IMR-90 (cell line): ENCODE results near the gene CLHC1. TPM values are rescaled to one million over a fixed set of nuclear protein-coding genes. Genes with fewer than 3 reads are reported as not detected.

Source experiments
- ATAC-seq: fragments of 200-7000 bp; cut with Tn5 transposase; 2 replicates; pipeline ENCODE4 v1.9.1; 2020; ENCODE audit warnings: low read depth, mild to moderate bottlenecking, moderate library complexity
- BruUV-seq: library from RNA; stranded (reverse); fragments of 400-500 nt; replicated peaks from 2 replicates; lab custom pipeline; 2021; lab: Mats Ljungman, UMichigan
- CTCF ChIA-PET: fragments of 300-600 bp; formaldehyde crosslinking; extraction: SDS; loops from one replicate; lab custom pipeline; 2021; ENCODE audit warnings: antibody characterized with exemption; lab: Yijun Ruan, JAX
- POLR2A ChIA-PET: fragments of 300-600 bp; sonication (Branson Sonifier 250); formaldehyde crosslinking; loops from one replicate; lab custom pipeline; 2022; ENCODE audit warnings: antibody characterized with exemption; ENCODE audit not compliant: unreplicated experiment; lab: Charles Lee
- DNase-seq: peaks from one replicate; pipeline ENCODE4 v3.0.0; 2013
- H2AFZ ChIP-seq: replicated peaks from 2 replicates; pipeline ENCODE3; 2013; ENCODE audit warnings: low read length, mild to moderate bottlenecking; ENCODE audit not compliant: poor library complexity
- H2AK5ac ChIP-seq: 2 replicates; pipeline ENCODE4 v1.6.1; 2013; ENCODE audit warnings: low read depth, low read length, inconsistent platforms
- H2AK9ac ChIP-seq: replicated peaks from 2 replicates; pipeline ENCODE3; 2013; ENCODE audit warnings: mild to moderate bottlenecking, low read depth, low read length, moderate library complexity; ENCODE audit not compliant: poor library complexity
- H2BK120ac ChIP-seq: 2 replicates; pipeline ENCODE4 v1.6.1; 2013; ENCODE audit warnings: low read depth, low read length, inconsistent platforms
- H2BK15ac ChIP-seq: 3 replicates; pipeline ENCODE4 v1.6.1; 2013; ENCODE audit warnings: low read depth, low read length, inconsistent platforms
- H2BK20ac ChIP-seq: 2 replicates; pipeline ENCODE4 v1.6.1; 2013; ENCODE audit warnings: low read depth, mild to moderate bottlenecking, inconsistent platforms, low read length, moderate library complexity
- H2BK5ac ChIP-seq: 2 replicates; pipeline ENCODE4 v1.6.1; 2013; ENCODE audit warnings: mild to moderate bottlenecking, low read depth, low read length, inconsistent platforms; ENCODE audit not compliant: poor library complexity, severe bottlenecking
- H3K14ac ChIP-seq: replicated peaks from 2 replicates; pipeline ENCODE4 v1.6.1; 2013; ENCODE audit warnings: low read depth, low read length, inconsistent platforms
- H3K18ac ChIP-seq: 2 replicates; pipeline ENCODE4 v1.6.1; 2013; ENCODE audit warnings: low read depth, low read length, control low read depth
- H3K23ac ChIP-seq: 2 replicates; pipeline ENCODE4 v1.6.1; 2013; ENCODE audit warnings: low read depth, low read length, inconsistent platforms
- H3K27ac ChIP-seq: 2 replicates; pipeline ENCODE4 v1.5.1; 2013; ENCODE audit warnings: mild to moderate bottlenecking, control low read depth, low read length; ENCODE audit not compliant: insufficient read depth
- H3K27me3 ChIP-seq: 2 replicates; pipeline ENCODE4 v1.6.1; 2013; ENCODE audit warnings: low read length; ENCODE audit not compliant: control insufficient read depth, insufficient read depth
- H3K36me3 ChIP-seq: 2 replicates; pipeline ENCODE4 v1.6.1; 2013; ENCODE audit warnings: low read length, mixed read lengths; ENCODE audit not compliant: control insufficient read depth, insufficient read depth
- H3K4ac ChIP-seq: 2 replicates; pipeline ENCODE4 v1.6.1; 2013; ENCODE audit warnings: low read depth, low read length, inconsistent platforms
- H3K4me1 ChIP-seq: 2 replicates; pipeline ENCODE4 v1.6.1; 2013; ENCODE audit warnings: low read length, mixed read lengths; ENCODE audit not compliant: control insufficient read depth, insufficient read depth
- H3K4me2 ChIP-seq: 2 replicates; pipeline ENCODE4 v1.6.1; 2013; ENCODE audit warnings: low read depth, mild to moderate bottlenecking, control low read depth, low read length, moderate library complexity
- H3K4me3 ChIP-seq: 2 replicates; pipeline ENCODE4 v1.5.1; 2013; ENCODE audit warnings: low read depth, mild to moderate bottlenecking, control low read depth, low read length, moderate library complexity; ENCODE audit not compliant: insufficient read depth
- H3K56ac ChIP-seq: 2 replicates; pipeline ENCODE4 v1.6.1; 2013; ENCODE audit warnings: low read length, inconsistent platforms; ENCODE audit not compliant: insufficient read depth; ENCODE audit errors: extremely low read depth
- H3K79me1 ChIP-seq, 2 experiments: 2 replicates each; pipeline ENCODE4 v1.6.1; 2013; ENCODE audit warnings: low read length in 2 of 2, inconsistent platforms in 1 of 2, low read depth in 1 of 2
- H3K9ac ChIP-seq: 2 replicates; pipeline ENCODE4 v1.6.1; 2013; ENCODE audit warnings: low read depth, low read length, control low read depth
- H3K9me1 ChIP-seq: 2 replicates; pipeline ENCODE4 v1.6.1; 2013; ENCODE audit warnings: low read length, inconsistent platforms; ENCODE audit not compliant: insufficient read depth
- H3K9me3 ChIP-seq: 2 replicates; pipeline ENCODE4 v1.6.1; 2013; ENCODE audit warnings: low read length; ENCODE audit not compliant: control insufficient read depth, insufficient read depth
- H4K20me1 ChIP-seq: 2 replicates; pipeline ENCODE4 v1.6.1; 2013; ENCODE audit warnings: low read length, inconsistent platforms; ENCODE audit not compliant: insufficient read depth
- H4K5ac ChIP-seq: 2 replicates; pipeline ENCODE4 v1.6.1; 2013; ENCODE audit warnings: mild to moderate bottlenecking, low read depth, low read length, control low read depth
- H4K8ac ChIP-seq, 2 experiments: 2 replicates each; pipeline ENCODE4 v1.6.1; 2013; ENCODE audit warnings: low read depth in 2 of 2, low read length in 2 of 2, control low read depth in 1 of 2, inconsistent platforms in 1 of 2
- H4K91ac ChIP-seq: 2 replicates; pipeline ENCODE4 v1.6.1; 2013; ENCODE audit warnings: low read depth, low read length, inconsistent platforms; ENCODE audit not compliant: insufficient read depth
- BHLHE40 ChIP-seq: fragments of 150-350 bp; IDR thresholded peaks from 2 replicates; pipeline ENCODE4 v1.6.1; 2016; ENCODE audit warnings: mild to moderate bottlenecking, low read depth, low read length
- CEBPB ChIP-seq: IDR thresholded peaks from 2 replicates; pipeline ENCODE4 v1.6.1; 2012; ENCODE audit warnings: low read depth, low read length, improper control_type of control experiment
- CHD1 ChIP-seq: IDR thresholded peaks from 2 replicates; pipeline ENCODE4 v1.6.1; 2012; ENCODE audit warnings: low read depth, low read length, improper control_type of control experiment
- ELK1 ChIP-seq: fragments of 150-350 bp; IDR thresholded peaks from 2 replicates; pipeline ENCODE4 v1.6.1; 2016; ENCODE audit warnings: low read depth, mild to moderate bottlenecking, low read length, moderate library complexity, borderline replicate concordance
- FOS ChIP-seq: fragments of 150-350 bp; IDR thresholded peaks from 2 replicates; pipeline ENCODE4 v1.6.1; 2016; ENCODE audit warnings: low read depth, low read length
- MAFK ChIP-seq: IDR thresholded peaks from 2 replicates; pipeline ENCODE4 v1.6.1; 2012; ENCODE audit warnings: low read depth, low read length, improper control_type of control experiment
- MAZ ChIP-seq: IDR thresholded peaks from 2 replicates; pipeline ENCODE4 v1.6.1; 2012; ENCODE audit warnings: low read depth, mild to moderate bottlenecking, low read length, improper control_type of control experiment, moderate library complexity, borderline replicate concordance
- MXI1 ChIP-seq: IDR thresholded peaks from 2 replicates; pipeline ENCODE4 v1.6.1; 2012; ENCODE audit warnings: low read depth, mild to moderate bottlenecking, low read length, moderate library complexity, borderline replicate concordance
- NFE2L2 ChIP-seq: fragments of 150-350 bp; IDR thresholded peaks from 2 replicates; pipeline ENCODE4 v1.6.1; 2016; ENCODE audit warnings: low read depth, mild to moderate bottlenecking, low read length
- POLR2A ChIP-seq: IDR thresholded peaks from 2 replicates; pipeline ENCODE4 v1.6.1; 2012; ENCODE audit warnings: mild to moderate bottlenecking, low read depth, low read length
- RAD21 ChIP-seq: IDR thresholded peaks from 2 replicates; pipeline ENCODE4 v1.6.1; 2012; ENCODE audit warnings: low read length, improper control_type of control experiment
- RCOR1 ChIP-seq: IDR thresholded peaks from 2 replicates; pipeline ENCODE4 v1.6.1; 2012; ENCODE audit warnings: mild to moderate bottlenecking, low read length, improper control_type of control experiment; ENCODE audit not compliant: insufficient replicate concordance
- RFX5 ChIP-seq: IDR thresholded peaks from 2 replicates; pipeline ENCODE4 v1.8.0; 2012; ENCODE audit warnings: low read depth, mild to moderate bottlenecking, low read length, moderate library complexity
- WGBS, 2 experiments: methylation state at CpG; one replicate each; pipeline versions ENCODE4 v1.1.5 to v1.1.7; 2013; ENCODE audit warnings: missing lambda C conversion rate in 2 of 2; ENCODE audit not compliant: insufficient read length in 1 of 2; ENCODE audit errors: extremely low coverage in 2 of 2; 5-methylcytosine and 5-hydroxymethylcytosine counted together
- dilution Hi-C: fragments of 300-500 bp; cut with HindIII; formaldehyde crosslinking; loops from one replicate; pipeline ENCODE4 v1.14.3; 2018; ENCODE audit warnings: low sequenced_read_pairs; ENCODE audit not compliant: unreplicated experiment
- in situ Hi-C: fragments of 300-500 bp; cut with MboI; formaldehyde crosslinking; loops from 3 replicates; pipeline ENCODE4 v1.14.3; 2019; ENCODE audit warnings: low sequenced_read_pairs, inconsistent platforms, mixed read lengths
- intact Hi-C: fragments of 100-400 bp; cut with micrococcal nuclease; formaldehyde crosslinking; loops from 2 replicates; pipeline ENCODE4 v1.10.0; 2022
- polyA plus RNA-seq, 3 experiments: library from polyadenylated mRNA; depleted of rRNA; stranded (reverse); fragments of >200 nt; gene quantifications; 2 replicates each; pipeline ENCODE4 v1.2.3, GENCODE V29; 2012; ENCODE audit warnings: low replicate concordance in 1 of 3
- total RNA-seq: library from RNA; depleted of rRNA; stranded (reverse); fragments of >200 nt; gene quantifications from 2 replicates; pipeline ENCODE4 v1.2.3, GENCODE V29; 2012
- TF ChIP-seq, protein P1 (sequence below): conservative IDR thresholded peaks from 2 replicates; pipeline ENCODE4 v1.5.1; 2012; ENCODE audit warnings: mild to moderate bottlenecking, low read depth, low read length, improper control_type of control experiment

The CLHC1 gene
- total and polyA plus RNA-seq, 2 of the 4 experiments (the other 2 are of a cell fraction) = 2.3 to 5.3 TPM

DNA sequence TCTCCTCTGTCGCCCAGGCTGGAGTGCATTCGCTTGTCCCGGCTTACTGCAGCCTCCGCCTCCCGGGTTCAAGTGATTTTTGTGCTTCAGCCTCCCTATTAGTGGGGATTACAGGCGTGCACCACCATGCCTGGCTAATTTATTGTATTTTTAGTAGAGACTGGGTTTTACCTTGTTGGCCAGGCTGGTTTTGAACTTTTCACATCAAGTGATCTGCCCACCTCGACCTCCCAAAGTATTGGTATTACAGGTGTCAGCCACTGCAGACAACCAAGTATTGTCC, 1.5 kb upstream of the CLHC1 start:
- CTCF ChIA-PET = no interaction called here
- Histone ChIP-seq H3K4me1 (peaks cover 2% of the 10 kb centered on the region; the same call in 1 of the 2 replicates), H3K9me3 (no peaks in the 10 kb centered on the region), H3K27me3 (no peaks in the 10 kb centered on the region), H4K20me1 (peaks cover 26% of the 10 kb centered on the region; the same call in 1 of the 2 replicates), H3K4me3 (peak overlapping the region; percentile 75), H3K56ac (no peak overlapping the region), H4K91ac (no peak overlapping the region), H2AFZ (no peak overlapping the region), H2AK9ac (no peak overlapping the region), H3K23ac (peak overlapping the region; percentile 96; the same call in 1 of the 2 replicates), H3K9ac (peak overlapping the region; percentile 98), H4K8ac (no peak overlapping the region), H3K14ac (peak overlapping the region; percentile 98; the same call in 1 of the 2 replicates), H2BK20ac (no peak overlapping the region), H3K9me1 (no peaks in the 10 kb centered on the region; the same call in 1 of the 2 replicates), H2BK5ac (peak overlapping the region; percentile 18), H2BK15ac (no peak overlapping the region), H3K4me2 (peak overlapping the region; percentile 80), H3K27ac (no peak overlapping the region), H2AK5ac (no peak overlapping the region), H3K36me3 (peaks cover 28% of the 10 kb centered on the region), H4K5ac (no peak overlapping the region), H2BK120ac (no peak overlapping the region), H3K4ac (no peak overlapping the region), H3K18ac (no peak overlapping the region), H3K79me1 (peaks cover 23 to 67% of the 10 kb centered on the region in 2 experiments)
- BruUV-seq = TSS peak; percentile 68
- intact Hi-C loops (loop anchor here (2.0 to 5.0 kb wide), 2 partner anchors 131 to 185 kb away; no protein-coding TSS in a partner anchor), in situ Hi-C loops (no loop called here), dilution Hi-C loops (no loop called here)
- TF ChIP-seq MAFK (no peak), RAD21 (no peak), ELK1 (no peak), RCOR1 (no peak), MAZ (no peak), CHD1 (no peak), POLR2A (no peak), NFE2L2 (no peak), BHLHE40 (no peak), CEBPB (no peak), RFX5 (no peak), MXI1 (no peak), FOS (no peak)
- TF ChIP-seq, protein P1, sequence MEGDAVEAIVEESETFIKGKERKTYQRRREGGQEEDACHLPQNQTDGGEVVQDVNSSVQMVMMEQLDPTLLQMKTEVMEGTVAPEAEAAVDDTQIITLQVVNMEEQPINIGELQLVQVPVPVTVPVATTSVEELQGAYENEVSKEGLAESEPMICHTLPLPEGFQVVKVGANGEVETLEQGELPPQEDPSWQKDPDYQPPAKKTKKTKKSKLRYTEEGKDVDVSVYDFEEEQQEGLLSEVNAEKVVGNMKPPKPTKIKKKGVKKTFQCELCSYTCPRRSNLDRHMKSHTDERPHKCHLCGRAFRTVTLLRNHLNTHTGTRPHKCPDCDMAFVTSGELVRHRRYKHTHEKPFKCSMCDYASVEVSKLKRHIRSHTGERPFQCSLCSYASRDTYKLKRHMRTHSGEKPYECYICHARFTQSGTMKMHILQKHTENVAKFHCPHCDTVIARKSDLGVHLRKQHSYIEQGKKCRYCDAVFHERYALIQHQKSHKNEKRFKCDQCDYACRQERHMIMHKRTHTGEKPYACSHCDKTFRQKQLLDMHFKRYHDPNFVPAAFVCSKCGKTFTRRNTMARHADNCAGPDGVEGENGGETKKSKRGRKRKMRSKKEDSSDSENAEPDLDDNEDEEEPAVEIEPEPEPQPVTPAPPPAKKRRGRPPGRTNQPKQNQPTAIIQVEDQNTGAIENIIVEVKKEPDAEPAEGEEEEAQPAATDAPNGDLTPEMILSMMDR = no peak
- DNase-seq = no peak
- no peak for ATAC-seq
- POLR2A ChIA-PET = no interaction called here
- WGBS, 2 experiments = 20% methylated on average over 1 of the region's 7 CpGs; no CpG with 5 or more reads in 1 of the 2 experiments
